Central memory CD8-positive, alpha-beta T cell (primary cell): ENCODE data around the gene PI4KA.
A peak's percentile ranks its signal among the peaks of the same experiment; 100 is the strongest.

Experiments
- ATAC-seq: fragments of 150-1000 bp; cut with Tn5 transposase; replicated peaks from 2 replicates; pipeline ENCODE4 v1.10.0; 2022; ENCODE audit warnings: mild to moderate bottlenecking, moderate FRiP score, moderate number of reproducible peaks; ENCODE audit not compliant: poor library complexity, severe bottlenecking; ENCODE audit errors: extremely low read depth
- DNase-seq, 2 donors: peaks; one replicate each; pipeline ENCODE4 v3.0.0; 2021; ENCODE audit warnings: low spot score in 2 of 2
- H3K27ac Mint-ChIP-seq: one replicate; pipeline ENCODE4 v1.8.0; 2022; ENCODE audit warnings: low read depth, mild to moderate bottlenecking, moderate library complexity, mixed read lengths
- H3K27me3 Mint-ChIP-seq: one replicate; pipeline ENCODE4 v1.8.0; 2022; ENCODE audit warnings: mixed read lengths
- H3K36me3 Mint-ChIP-seq: one replicate; pipeline ENCODE4 v1.8.0; 2022; ENCODE audit warnings: mild to moderate bottlenecking, moderate library complexity, mixed read lengths; ENCODE audit not compliant: insufficient read depth
- H3K4me1 Mint-ChIP-seq: one replicate; pipeline ENCODE4 v1.8.0; 2022; ENCODE audit warnings: mixed read lengths
- H3K4me3 Mint-ChIP-seq: one replicate; pipeline ENCODE4 v1.8.0; 2022; ENCODE audit warnings: mild to moderate bottlenecking, moderate library complexity, mixed read lengths
- H3K9me3 Mint-ChIP-seq: one replicate; pipeline ENCODE4 v1.8.0; 2022; ENCODE audit warnings: mixed read lengths

PI4KA gene

DNA sequence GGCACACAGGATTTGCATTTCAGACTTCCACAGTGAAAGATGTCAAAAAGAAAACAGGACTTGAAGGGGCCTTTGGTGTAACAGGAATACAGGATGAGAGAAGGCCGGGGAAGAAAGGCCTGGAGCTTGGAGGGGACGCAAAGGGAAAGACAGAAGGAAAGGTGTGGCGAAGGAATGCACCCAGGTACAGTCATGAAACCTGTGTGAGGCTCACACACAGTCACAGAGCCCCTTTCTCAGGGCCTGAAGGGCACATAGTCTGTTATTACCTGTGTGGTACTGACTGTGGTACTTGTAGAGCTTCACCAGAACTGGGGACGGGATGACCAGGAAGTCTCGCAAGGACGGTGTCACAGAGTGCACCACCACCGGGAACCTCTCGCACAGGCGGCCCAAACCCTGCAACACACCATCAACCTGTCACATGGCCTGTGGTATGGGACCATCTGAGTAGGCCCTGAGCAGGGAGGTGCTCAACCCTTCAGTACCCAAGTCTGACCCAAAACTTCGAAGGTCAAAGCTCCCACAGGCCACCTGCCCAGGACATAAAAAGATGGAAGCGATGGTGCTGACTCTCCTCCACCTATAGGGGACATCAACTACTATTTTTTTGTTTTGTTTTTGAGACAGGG, 55.6 kb downstream of the PI4KA start:
- DNase-seq (no peak), ATAC-seq (no peak)
- Mint-ChIP-seq H3K4me3 (no peak overlapping the region), H3K4me1 (no peaks in the 10 kb centered on the region), H3K9me3 (no peaks in the 10 kb centered on the region), H3K27ac (no peak overlapping the region), H3K36me3 (peaks cover 83% of the 10 kb centered on the region), H3K27me3 (no peaks in the 10 kb centered on the region)

DNA sequence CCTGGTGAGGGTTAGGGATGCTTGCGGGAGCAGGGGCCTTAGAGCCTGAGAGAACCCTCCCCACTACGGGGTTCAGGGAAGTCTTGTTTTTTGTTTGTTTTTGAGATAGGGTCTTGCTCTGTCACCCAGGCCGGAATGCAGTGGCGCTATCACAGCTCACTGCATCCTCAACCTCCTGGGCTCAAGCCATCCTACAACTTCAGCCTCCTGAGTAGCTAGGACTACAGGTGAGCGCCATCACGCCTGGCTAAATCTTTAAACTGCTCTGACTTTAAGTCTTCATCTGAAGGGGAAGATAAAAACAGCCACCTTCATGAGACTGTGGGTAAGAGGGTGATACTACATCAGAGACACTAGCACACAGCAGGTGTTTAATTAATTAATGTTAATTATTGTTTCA, 56.2 kb downstream of the PI4KA start:
- no peaks in the 10 kb centered on the region for H3K9me3 Mint-ChIP-seq
- H3K27ac Mint-ChIP-seq: no peak overlapping the region
- peaks cover 78% of the 10 kb centered on the region for H3K36me3 Mint-ChIP-seq
- H3K4me1 Mint-ChIP-seq: no peaks in the 10 kb centered on the region
- no peak for ATAC-seq
- no peak overlapping the region for H3K4me3 Mint-ChIP-seq
- H3K27me3 Mint-ChIP-seq: no peaks in the 10 kb centered on the region
- no peak for DNase-seq

- no peak overlapping the region for H3K4me3 Mint-ChIP-seq
- H3K36me3 Mint-ChIP-seq: peaks cover 65% of the 10 kb centered on the region
- DNase-seq: no peak
- no peak overlapping the region for H3K27ac Mint-ChIP-seq
- H3K4me1 Mint-ChIP-seq: no peaks in the 10 kb centered on the region
- no peaks in the 10 kb centered on the region for H3K27me3 Mint-ChIP-seq
- H3K9me3 Mint-ChIP-seq: no peaks in the 10 kb centered on the region
- ATAC-seq: no peak
Measured at GRCh38 chr22:20799449-20799848, 59.2 kb downstream of the PI4KA start.

DNA sequence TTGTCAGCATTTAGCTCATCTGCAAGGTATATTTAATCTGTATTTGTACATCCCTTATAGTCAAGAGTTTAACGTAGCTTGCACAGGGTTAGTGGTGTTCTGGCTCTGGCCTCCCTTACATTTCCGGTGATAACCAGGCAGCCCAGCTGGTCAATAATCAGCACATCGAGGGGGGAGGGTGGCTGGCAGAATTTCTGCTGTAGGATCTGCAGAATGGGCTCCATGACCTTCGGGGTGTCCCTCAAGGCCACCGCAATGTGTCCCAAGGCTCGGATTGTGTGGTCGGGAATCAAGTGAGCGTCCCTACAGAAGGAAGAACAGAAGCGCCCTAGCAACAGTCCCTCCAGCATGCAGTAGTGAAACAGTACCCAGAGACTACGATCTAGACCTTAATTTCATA, 59.6 kb downstream of the PI4KA start:
- ATAC-seq: no peak
- Mint-ChIP-seq H3K4me3 (no peak overlapping the region), H3K27me3 (no peaks in the 10 kb centered on the region), H3K4me1 (no peaks in the 10 kb centered on the region), H3K27ac (no peak overlapping the region), H3K9me3 (no peaks in the 10 kb centered on the region), H3K36me3 (peaks cover 64% of the 10 kb centered on the region)
- no peak for DNase-seq

- ATAC-seq (no peak), DNase-seq (no peak)
- Mint-ChIP-seq H3K4me3 (no peak overlapping the region), H3K4me1 (no peaks in the 10 kb centered on the region), H3K36me3 (peaks cover 56% of the 10 kb centered on the region), H3K27ac (no peak overlapping the region), H3K9me3 (no peaks in the 10 kb centered on the region), H3K27me3 (no peaks in the 10 kb centered on the region)
Measured at GRCh38 chr22:20798218-20798617, 60.4 kb downstream of the PI4KA start.

DNA sequence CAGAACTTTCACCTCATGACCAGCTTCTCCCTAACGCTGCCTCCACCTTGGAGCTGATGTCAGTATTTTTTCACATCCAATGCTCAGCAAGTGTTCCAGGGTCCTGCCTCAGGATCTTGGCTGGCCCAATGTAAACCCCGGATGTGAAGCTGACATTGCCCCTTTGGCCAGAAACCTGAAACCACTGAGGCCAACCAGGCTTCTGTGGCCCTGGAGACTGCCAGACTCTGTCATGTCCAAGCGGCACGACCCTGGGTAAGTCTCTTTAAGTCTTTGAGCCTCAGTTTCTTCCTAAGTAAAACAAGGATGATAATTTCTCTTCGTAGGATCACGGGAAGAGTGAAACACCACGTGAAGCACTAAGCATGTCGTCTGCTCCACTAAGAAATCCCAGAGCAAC, 61.9 kb downstream of the PI4KA start:
- no peak for DNase-seq
- H3K36me3 Mint-ChIP-seq: peaks cover 53% of the 10 kb centered on the region
- H3K9me3 Mint-ChIP-seq: no peaks in the 10 kb centered on the region
- no peak for ATAC-seq
- no peaks in the 10 kb centered on the region for H3K4me1 Mint-ChIP-seq
- no peaks in the 10 kb centered on the region for H3K27me3 Mint-ChIP-seq
- no peak overlapping the region for H3K27ac Mint-ChIP-seq
- H3K4me3 Mint-ChIP-seq: no peak overlapping the region

DNA sequence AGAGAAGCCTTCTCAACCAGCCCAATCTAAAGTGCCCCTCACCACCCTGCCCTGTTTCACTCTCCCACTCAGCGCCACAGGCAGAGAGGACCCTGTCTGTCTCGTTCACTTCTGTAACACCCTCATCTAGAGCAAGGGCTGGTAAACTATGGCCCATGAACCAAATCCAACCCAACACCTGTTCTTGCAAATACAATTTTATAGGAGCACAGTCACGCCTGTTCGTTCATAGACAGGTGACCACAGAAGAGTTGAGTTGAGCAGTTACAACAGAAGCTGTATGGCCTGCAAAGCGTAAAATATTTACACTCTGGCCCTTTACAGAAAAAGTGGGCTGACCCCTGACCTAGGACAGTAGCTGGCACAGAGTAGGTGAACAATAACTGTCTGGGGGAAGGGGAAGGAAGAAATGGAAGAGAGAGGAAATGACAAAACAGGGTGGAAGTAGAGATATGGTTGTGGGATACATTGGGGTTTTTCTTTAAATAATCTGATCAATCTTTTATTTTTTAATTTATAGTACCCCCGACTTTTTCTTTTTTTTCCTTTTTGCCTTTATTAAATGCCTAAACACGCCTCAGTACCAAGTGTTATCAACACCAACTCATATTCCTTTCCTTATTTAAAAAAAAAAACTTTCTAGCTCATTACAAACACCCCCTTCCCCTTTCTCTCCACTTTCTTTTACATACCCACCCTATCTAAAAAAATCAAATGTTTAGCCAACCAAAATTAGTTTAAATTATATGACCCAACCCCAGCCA, 63.8 kb downstream of the PI4KA start:
- Mint-ChIP-seq H3K4me3 (no peak overlapping the region), H3K36me3 (peaks cover 46% of the 10 kb centered on the region), H3K27me3 (no peaks in the 10 kb centered on the region), H3K27ac (peak overlapping the region; percentile 46), H3K4me1 (no peaks in the 10 kb centered on the region), H3K9me3 (no peaks in the 10 kb centered on the region)
- DNase-seq (no peak), ATAC-seq (no peak)

DNA sequence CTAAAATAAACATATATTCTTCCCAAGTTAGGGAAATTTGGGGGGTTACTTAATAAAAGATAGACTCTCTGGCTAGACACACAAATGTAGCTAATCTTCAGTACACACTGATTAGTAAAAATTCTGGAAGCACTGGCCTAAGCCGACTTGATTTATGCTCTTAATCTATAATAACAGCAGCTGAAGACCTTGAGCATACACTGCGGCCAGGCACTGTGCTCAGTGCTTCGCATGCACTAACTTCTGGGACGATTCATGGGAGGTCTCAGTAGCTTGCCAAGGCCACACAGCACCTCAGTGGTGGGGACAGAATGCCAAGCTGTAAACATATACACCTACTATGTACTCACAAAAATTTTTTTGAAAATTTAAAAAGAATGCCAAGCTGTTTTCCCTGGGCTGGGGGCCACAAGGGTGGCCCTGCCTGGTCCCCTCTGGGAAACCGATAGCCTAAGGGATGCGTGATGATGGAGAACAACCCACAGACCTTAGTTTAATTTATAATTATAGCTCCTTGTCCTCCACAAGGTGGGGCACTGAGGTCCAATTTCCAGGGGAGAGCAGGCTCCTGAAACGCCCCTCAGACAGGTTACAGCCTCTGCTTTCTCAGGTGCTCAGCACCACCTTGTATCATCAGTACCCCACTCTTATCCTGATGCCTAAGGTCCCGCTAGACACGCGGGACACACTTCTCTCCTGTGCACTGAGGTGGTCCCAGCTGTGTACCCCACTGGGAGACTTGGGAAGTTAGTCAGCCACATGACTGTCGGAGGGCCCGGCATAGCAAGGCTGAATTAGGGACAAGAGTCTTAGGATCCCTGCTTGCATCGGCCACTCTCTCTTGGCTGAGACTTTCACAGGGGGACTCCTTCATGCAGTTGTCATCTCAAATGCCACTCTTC, 64.6 kb downstream of the PI4KA start:
- Mint-ChIP-seq H3K4me3 (no peak overlapping the region), H3K36me3 (peaks cover 39% of the 10 kb centered on the region), H3K9me3 (no peaks in the 10 kb centered on the region), H3K27ac (no peak overlapping the region), H3K27me3 (no peaks in the 10 kb centered on the region), H3K4me1 (no peaks in the 10 kb centered on the region)
- DNase-seq (no peak), ATAC-seq (no peak)

DNA sequence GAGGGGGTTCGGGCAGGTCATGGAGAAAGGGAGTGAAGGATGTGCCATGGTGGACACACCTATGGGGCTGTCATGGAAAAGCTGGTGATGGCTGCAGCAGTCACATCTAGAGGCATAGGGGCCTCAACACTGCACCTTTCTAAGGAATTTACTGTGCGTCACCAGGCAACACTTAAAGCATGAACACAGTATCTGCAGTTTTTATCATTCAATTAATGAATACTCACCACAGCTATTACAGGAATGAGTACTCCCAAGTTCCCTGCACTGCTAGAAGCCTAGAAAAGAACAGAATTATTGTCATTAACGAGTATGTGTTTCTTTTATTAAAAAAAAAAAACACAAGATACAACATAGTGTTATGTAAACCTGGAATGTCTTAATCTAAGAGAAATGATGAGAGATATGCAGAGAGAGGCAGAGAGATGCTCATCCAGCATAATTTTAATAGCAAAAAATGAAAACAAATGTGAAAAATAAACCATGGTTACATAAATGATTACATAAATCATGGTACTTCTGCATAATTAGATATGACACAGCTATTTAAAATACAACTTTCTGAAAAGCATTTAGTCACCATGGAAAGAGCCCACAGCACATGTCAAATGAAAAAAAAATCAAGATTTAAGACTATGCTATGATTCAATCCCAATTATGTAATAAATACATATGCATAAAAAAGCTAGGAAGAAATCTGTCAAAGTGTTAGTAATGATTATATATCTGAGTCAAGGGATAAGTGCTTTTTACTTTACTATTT, 65.5 kb downstream of the PI4KA start:
- H3K9me3 Mint-ChIP-seq: no peaks in the 10 kb centered on the region
- DNase-seq: no peak
- no peaks in the 10 kb centered on the region for H3K4me1 Mint-ChIP-seq
- no peaks in the 10 kb centered on the region for H3K27me3 Mint-ChIP-seq
- no peak for ATAC-seq
- no peak overlapping the region for H3K27ac Mint-ChIP-seq
- peaks cover 34% of the 10 kb centered on the region for H3K36me3 Mint-ChIP-seq
- H3K4me3 Mint-ChIP-seq: no peak overlapping the region

DNA sequence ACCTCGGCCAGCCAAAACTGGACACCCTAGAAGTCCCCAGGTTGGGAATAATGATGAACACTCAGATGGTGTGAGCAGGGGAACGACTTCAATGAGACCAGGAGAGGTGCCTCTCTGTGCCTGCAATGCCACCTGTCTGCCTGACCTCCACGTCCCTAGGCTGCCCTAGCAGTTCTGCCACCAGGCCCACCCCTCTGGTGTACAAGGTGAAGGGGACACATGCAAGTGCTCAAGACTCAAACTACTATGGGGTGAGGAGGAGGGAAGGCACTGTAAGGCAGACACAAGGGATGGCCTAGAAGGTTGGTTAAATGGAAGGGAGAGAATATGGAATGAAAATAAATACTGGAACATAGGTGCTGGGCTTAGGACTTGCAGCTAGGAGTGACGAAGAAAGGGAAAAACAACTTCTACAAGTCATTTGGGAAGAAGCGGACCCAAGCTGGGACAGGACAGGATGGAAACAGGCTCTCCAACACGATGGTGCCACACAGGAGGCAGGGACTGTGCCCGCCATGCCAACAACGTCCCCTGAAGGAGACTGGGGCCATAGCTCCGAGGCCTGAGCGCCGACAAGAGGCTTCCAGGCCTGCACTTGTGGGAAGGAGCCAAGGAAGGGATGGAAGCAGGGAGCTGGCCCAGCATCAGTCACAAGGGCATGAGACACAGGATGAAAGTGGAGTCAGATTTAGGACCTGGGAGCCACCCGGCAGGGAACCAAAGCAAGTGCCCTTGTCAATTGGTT, 66.2 kb downstream of the PI4KA start:
- peaks cover 31% of the 10 kb centered on the region for H3K36me3 Mint-ChIP-seq
- no peaks in the 10 kb centered on the region for H3K9me3 Mint-ChIP-seq
- H3K4me1 Mint-ChIP-seq: no peaks in the 10 kb centered on the region
- no peak overlapping the region for H3K4me3 Mint-ChIP-seq
- H3K27ac Mint-ChIP-seq: no peak overlapping the region
- no peak for DNase-seq
- no peak for ATAC-seq
- H3K27me3 Mint-ChIP-seq: no peaks in the 10 kb centered on the region

DNA sequence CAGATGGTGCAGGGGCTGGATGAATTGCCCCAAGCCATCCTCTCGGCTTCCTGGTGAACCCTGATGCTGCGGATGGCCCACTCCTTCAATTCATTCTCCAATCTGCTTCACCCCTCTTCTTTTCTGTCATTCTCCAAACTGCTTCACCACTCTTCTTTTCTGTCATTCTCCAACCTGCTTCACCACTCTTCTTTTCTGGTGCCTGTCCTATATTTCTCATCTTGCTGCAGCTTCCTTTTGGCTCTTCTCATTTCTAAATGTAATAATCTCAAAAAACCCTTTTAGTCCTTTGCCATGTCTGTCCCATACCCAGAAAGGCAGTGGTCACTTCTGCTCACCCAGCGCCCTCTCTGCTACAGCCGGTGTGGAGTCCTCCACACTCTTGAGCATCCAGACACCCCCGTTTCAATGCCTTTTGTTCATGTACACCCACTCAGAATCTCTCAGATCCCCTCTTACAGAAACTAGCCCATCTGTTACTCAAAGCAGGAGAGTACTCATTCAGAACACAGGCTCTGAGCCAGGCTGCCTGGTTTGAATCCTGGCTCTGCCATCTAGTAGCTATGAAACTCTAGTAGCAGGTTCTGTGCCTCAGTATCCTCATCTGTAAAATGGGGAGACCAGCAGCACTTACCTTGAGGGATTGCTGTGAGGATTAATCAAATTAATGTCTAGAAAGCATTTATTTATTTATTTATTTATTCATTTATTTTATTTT, 69.8 kb downstream of the PI4KA start:
- DNase-seq (no peak), ATAC-seq (no peak)
- H3K36me3 Mint-ChIP-seq: peaks cover 20% of the 10 kb centered on the region
- no peak overlapping the region for H3K27ac Mint-ChIP-seq
- H3K4me1 Mint-ChIP-seq: no peaks in the 10 kb centered on the region
- H3K9me3 Mint-ChIP-seq: no peaks in the 10 kb centered on the region
- no peaks in the 10 kb centered on the region for H3K27me3 Mint-ChIP-seq
- no peak overlapping the region for H3K4me3 Mint-ChIP-seq
